Measurements from ENCODE around the gene GNRHR. TPM values are rescaled to one million over a fixed set of nuclear protein-coding genes. Genes with fewer than 3 reads are reported as not detected.

Gene GNRHR, protein sequence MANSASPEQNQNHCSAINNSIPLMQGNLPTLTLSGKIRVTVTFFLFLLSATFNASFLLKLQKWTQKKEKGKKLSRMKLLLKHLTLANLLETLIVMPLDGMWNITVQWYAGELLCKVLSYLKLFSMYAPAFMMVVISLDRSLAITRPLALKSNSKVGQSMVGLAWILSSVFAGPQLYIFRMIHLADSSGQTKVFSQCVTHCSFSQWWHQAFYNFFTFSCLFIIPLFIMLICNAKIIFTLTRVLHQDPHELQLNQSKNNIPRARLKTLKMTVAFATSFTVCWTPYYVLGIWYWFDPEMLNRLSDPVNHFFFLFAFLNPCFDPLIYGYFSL
- not detected in 5 replicates for total RNA-seq (2022; extraction: Qiagen RNA extraction)

DNA sequence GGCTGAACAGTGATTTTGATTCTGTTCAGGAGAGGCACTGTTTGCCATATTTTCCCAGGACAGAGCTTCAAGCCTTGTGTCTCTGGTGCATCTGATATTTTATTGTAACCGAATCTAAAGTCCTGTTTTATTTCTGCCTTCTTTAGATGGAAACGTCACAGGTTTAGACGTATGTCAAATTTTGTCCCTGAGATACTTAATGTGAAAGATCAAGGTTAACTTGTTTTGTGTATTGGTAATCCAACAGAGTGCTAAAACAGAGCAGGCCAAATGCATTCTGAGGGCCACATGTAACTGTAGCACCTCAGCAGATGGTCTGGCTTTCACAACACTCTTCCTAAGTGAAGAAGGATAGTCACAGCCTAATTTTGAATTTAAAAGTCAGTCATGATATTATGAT, at the start of gene GNRHR:
Gene GNRHR (minus strand): TSS at position 101 of the 400 bp plus-strand sequence. CDS start 53 bp downstream, at position 48.

DNA sequence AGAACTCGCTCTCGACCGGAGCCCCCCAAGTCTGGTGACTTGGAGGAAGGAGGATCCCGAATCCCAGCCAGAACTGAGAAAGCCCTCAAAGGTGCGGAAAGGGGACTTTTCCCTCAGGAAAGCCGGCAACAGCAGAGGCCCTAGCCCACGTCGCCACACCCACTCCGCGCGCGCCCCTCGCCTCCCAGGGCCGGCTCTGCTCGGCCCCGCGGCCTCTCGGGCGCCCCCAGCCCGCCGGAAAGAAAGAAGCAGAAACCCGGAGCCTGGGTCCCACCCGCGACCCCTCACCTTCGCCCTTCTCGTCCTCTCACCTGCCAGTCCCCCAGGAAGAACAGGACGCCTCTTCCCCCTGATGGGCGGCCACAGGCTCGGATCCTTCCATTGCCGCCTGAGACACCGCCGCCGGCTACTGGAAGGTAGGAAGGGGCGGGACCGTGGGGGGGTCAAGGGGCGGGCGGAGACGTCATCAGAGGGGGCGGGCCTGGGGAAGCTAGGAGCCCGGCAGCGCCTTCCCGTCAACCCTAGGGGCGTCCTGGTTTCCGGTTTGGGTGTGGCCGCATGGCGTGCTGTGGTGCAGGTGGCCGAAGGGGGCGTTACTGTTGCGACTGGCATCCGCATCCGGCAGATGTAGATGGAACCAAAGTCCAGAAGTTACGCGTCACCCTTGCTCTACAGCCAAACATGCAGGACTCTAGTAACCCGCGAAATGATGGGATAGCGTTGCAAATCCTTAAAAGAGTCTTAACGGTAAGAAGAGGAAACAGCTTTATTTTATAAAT, 53.3 kb downstream of the GNRHR start, which contains the start of gene UBA6:
Gene UBA6 (minus strand): TSS at position 418 of the 779 bp plus-strand sequence. CDS start 36 bp downstream, at position 382.

Other genes with a start within 250 kb of the GNRHR start
- gene CENPC, start 208.9 kb downstream of the GNRHR start, total RNA-seq (2022; extraction: Qiagen RNA extraction) = 2.8 to 4.2 TPM (median 4.0 TPM) in 5 replicates
- gene STAP1, start 195.7 kb downstream of the GNRHR start, total RNA-seq (2022; extraction: Qiagen RNA extraction) = not detected in 5 replicates
- 11.9 to 27.5 TPM (median 15.8 TPM) in 5 replicates for gene UBA6, start 53.2 kb downstream of the GNRHR start, total RNA-seq (2022; extraction: Qiagen RNA extraction)
- gene TMPRSS11D, start 129.6 kb upstream of the GNRHR start, total RNA-seq (2022; extraction: Qiagen RNA extraction) = not detected in 5 replicates
- gene TMPRSS11A, start 209.1 kb upstream of the GNRHR start, total RNA-seq (2022; extraction: Qiagen RNA extraction) = not detected in 5 replicates